ENCODE measurements around the gene SMIM28.

DNA sequence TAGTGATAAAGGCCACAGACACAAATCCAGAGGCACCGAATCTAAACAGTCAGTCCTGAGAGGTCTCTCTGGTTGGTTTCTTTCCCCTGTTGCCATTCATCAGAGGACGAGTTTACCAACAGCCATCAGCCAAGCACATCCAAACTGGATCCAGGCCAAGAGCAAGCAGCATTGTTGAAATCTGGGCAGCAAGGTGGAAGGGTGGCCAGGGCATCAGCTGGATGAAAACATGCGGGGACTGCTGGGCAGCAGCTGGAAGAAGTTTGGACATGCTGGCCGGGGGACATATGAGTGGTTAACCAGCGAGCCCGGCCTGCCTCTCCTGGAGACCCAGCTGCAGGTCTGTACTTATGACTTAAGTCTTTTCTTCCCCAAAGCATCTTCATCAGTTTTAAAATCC lies at the start of gene SMIM28:
- TF ChIP-seq, protein P1, sequence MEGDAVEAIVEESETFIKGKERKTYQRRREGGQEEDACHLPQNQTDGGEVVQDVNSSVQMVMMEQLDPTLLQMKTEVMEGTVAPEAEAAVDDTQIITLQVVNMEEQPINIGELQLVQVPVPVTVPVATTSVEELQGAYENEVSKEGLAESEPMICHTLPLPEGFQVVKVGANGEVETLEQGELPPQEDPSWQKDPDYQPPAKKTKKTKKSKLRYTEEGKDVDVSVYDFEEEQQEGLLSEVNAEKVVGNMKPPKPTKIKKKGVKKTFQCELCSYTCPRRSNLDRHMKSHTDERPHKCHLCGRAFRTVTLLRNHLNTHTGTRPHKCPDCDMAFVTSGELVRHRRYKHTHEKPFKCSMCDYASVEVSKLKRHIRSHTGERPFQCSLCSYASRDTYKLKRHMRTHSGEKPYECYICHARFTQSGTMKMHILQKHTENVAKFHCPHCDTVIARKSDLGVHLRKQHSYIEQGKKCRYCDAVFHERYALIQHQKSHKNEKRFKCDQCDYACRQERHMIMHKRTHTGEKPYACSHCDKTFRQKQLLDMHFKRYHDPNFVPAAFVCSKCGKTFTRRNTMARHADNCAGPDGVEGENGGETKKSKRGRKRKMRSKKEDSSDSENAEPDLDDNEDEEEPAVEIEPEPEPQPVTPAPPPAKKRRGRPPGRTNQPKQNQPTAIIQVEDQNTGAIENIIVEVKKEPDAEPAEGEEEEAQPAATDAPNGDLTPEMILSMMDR (IDR thresholded peaks at IDR 0.05; ENCODE audit: low read depth, low read length, poor library complexity, severe bottlenecking): no peak
- TF ChIP-seq EZH2phosphoT487 (IDR thresholded peaks at IDR 0.05; ENCODE audit: borderline replicate concordance, low read length): no peak
